Putamen (tissue), 1 donor: ENCODE data around the gene BTBD19.
"Not testable (repeated sequence)": the region's sequence is repeated elsewhere in the genome, so short reads cannot be mapped to it uniquely, and the experiment has no call there.

Source experiments
- DNase-seq: peaks from one replicate; pipeline ENCODE4 v3.0.0-alpha.2; 2016; ENCODE audit warnings: low spot score

The BTBD19 gene

DNA sequence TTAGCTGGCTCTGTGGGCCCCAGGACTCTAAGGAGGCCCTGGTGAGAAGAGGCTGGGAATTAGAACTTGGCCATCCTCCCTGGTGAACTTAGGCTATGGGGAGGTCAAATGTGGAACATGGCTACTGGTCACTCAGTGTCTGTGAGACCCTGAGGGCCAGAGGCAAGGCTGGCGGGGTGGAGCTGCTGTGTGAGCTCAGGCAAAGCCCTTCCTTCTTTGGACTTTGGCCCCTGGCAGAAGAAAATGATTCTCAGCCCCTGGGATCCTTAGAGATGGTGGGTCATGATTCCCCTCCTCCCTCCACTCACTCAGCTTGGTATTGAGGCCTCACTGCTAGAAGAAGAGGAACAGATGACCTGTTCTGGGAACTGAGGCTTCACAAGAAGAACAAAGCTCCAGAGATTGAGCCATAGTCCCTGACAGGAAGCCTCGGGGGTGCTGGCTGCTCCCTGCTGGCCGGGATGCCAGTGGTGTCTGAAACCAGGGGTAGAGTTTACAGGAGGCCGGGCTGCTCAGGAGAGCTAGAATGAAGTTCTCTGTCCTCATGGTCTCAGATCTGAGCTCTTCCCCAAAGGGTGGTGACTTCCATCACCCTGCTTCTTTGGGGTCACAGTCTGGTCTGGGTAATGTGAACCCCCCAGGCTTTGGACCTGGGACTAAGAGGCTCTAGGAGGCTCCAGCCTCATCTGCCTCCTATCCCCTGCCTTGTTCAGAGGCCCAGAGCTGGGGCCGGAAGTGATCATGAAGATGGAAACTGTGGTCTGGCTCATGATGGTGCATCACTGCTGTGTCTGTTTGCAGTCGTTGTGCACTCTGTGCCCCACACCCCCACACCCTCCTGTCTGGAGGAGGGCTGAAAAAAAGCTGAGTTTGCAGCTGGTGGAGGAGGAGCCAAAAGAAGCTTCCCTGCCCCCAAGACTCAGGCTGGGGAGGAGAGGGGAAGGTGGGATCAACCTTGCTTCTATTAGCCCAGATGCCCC lies 905 bp downstream of the BTBD19 start:
- no peak for DNase-seq

GRCh38 chr1:44810101-44810761 lies 1.9 kb downstream of the BTBD19 start:
- DNase-seq, result peak; percentile 45

- DNase-seq, result not testable (repeated sequence)
These were observed 2.4 kb downstream of the BTBD19 start for GRCh38 chr1:44810762-44811105.

DNA sequence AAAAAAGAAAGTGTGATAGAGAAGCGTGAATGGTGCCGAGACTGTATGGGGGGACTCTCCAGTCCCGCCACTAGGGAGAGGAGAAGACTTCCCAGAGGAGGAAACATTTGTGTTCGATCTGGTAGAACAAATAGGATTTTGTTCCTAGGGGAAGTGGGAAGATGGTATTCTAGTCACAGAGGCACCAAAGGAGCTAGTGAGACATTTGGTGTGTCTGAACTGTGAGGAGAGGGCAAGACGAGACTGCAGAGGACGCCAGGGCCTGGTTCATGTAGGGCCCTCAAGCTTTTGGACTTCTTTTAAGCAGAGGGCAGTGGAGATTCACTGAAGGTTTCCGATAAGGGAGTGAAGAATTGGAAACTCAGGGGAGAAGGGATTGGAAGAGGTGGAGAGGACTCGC lies 2.9 kb downstream of the BTBD19 start:
- no peak for DNase-seq

- DNase-seq, result no peak
These were observed 4.7 kb downstream of the BTBD19 start for GRCh38 chr1:44812822-44813543.

DNA sequence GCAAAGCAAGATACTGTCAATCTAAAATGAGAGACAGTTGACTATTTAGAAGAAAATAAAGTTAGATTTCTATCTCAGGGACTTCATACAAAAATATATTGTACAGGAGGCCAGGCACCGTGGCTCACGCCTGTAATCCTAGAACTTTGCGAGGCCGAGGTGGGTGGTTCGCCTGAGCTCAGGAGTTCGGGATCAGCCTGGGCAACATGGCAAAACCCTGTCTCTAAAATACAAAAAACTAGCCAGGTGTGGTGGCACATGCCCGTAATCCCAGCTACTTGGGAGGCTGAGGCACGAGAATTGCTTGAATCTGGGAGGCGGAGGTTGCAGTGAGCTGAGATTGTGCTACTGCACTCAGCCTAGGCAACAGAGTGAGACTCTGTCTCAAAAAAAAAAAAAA lies 7.6 kb downstream of the BTBD19 start:
- DNase-seq, result not testable (repeated sequence)

DNA sequence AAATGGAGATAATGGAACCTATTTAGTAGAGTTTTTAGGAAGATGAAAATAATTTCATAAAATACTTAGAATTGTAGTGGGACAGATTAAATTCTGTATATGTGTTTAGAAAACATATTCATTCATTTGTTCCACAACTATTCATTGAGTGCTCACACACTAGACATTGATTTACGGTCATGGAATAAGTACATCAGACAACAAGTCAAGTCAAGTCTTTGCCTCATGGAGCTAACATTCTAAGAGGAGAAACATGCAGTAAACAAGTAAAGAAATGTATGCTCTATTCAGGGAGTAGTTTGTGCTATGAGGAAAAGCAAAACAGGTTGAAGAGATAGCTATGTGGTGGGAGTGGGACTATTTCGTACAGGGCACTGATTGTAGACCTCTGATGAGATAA lies 9.0 kb downstream of the BTBD19 start:
- no peak for DNase-seq

GRCh38 chr1:44817771-44818495 lies 9.6 kb downstream of the BTBD19 start:
- DNase-seq, result no peak

GRCh38 chr1:44819196-44819607 lies 10.9 kb downstream of the BTBD19 start:
- DNase-seq, result no peak

- DNase-seq, result peak; percentile 81
These were observed 11.4 kb downstream of the BTBD19 start for GRCh38 chr1:44819608-44820327.

DNA sequence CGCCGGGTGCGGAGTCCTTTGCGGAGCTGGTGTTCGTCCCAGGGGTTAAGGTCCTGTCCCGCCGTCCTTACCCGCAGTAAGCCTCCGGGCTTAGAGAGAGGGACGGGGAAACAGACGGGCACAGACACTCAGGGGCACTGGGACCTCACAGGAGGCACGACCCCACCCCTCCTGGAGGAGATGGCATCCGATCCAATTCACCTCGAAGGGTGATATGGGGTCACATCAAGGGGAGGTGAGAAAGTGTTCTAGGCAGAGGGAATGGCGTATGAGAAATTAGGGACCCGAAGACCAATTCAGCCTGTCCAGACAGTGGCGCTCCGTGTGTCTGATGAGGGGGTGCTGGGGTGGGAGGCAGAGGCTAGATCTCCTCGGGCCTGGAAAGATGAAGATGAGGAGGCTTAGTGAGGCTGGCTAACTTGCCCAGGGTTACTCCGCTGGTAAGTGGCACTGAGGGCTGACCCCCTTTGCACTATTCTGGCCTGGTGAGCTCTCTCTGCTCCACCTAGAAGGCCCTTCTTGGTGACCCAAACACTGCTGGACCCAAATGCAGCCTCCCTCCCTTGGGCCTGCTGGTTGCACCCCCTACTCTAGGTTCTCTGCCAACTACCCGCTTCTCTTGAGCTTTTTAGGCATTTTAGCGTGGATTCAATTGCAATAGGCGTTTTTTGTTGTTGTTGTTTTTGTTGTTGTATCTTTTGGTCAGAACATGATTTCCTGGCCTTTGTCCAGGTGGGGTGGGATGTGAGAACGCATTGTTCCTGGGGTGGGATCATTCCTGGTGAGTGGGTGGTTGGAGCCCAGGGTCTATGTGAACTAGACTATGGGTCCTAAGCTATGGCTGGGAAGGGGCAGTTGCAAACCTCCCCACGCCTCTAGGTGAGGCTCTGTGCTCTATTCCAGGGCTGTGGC lies 12.3 kb downstream of the BTBD19 start:
- no peak for DNase-seq

DNA sequence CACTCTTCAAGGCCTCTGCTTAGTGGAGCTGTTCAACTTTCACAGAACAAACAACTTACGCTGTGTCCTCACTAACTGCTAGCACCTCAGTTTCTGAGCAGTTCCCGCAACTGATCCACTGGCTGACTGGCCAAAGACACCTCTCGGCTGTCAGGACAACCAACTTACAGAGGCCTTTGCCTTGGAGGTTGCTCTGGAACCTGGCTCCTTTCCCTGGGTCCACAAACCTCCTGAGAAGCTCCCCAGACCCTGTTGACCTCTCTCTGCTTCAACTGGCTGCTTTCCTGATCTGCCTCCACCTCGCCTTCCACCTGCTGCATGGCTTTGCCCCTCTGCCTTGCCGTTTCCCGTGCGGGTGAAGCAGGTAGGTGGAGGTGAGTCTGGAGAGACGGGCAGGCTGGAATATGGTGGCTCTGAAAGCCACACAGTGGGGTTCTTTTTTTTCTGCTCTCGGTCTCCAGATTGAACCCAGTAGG lies 13.0 kb downstream of the BTBD19 start:
- DNase-seq, result no peak

GRCh38 chr1:44822131-44822701 lies 13.9 kb downstream of the BTBD19 start:
- DNase-seq, result no peak

GRCh38 chr1:44822981-44823451 lies 14.7 kb downstream of the BTBD19 start:
- no peak for DNase-seq

DNA sequence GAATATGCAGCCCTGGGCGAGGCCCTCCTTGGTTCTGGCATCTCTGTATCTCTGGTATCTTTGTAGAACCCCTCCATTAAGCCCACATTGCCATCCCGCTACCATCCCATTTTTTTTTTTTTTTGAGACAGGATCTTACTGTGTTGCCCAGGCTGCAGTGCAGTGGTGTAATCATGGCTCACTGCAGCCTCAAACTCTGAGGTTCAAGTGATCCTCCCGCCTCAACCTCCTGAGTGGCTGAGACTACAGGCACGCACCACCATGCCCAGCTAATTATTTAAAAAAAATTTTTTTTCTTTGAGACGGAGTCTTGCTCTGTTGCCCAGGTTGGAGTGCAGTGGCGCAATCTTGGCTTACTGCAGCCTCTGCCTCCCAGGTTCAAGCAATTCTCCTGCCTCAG lies 16.1 kb downstream of the BTBD19 start:
- DNase-seq, result not testable (repeated sequence)

DNA sequence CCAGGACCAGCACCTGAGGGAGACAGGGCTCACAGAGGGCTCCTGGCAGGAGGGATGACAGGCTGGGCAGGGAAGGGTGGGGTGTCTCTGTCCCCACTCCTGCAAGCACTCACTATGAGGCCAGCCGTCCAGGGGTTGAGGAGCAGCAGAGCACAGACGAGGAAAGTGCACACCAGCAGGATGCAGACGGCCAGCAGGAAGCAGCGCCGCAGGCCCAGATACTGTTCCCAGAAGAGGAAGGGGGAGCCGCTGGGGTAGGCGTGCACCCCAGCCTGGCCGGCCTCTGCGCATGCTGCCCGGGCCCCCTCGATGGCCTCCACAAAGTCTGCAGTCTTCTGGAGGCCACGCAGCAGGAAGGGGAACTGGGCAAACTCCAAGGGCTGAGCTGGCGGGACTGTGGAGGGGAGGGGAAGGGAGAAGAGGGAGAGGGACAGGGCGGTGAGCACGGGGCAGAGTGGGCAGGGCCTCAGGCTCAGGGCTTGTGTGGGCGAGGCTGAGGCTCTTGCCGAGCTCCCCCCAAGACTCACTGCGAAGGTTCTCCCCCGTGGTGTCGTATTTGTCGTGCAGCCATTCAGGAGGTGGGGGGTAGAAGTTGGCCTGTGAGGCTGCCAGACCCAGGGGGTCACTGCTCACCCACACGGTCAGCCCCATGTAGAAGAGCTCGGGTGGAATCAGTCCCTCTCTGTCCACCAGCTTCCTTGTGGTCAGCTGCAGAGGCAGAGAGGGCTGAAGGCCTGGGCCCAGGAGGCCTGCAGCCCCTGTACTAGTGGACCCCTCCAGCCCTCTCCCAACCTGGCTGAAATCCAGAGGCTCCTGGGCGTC lies 18.3 kb downstream of the BTBD19 start:
- DNase-seq, result peak; percentile 35

DNA sequence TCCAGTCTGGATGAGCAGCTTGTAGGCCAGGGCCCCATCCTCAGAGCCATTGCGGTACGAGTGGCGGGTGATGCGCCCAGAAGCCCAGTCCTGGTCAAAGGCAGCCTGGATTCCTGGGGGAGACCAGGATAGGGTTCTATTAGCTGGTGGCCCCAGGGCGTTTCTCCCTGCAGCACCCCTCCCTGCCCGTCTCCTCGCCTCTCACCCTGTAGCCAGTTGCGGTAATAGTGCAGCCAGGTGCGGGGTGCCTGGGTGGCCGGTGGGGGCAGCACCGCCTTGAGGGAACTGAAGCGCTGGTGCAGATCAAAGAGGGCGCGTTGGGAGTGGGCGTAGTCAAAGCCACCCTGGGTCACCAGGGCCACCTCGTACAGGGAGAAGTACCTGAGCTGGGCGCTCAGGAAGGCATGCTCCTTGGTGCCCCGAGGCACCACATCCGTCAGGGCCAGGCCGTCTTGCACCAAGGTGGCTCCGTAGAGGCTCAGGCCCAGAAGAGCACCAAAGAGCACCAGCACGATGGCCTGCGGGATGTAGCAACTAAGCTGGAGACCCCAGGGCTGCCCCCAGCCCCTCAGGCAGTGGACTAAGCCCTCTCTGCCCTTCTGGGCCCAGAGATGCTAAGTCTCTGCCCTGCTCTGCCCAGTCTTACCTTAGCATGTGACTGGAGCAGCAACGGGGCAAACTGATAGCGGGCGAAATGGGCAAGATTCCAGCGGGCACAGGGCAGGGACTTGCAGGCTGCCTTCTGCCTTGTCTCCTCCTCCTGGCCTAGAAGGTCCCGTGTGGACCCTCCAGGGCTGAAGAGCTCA lies 19.1 kb downstream of the BTBD19 start:
- DNase-seq, result no peak
